Thyroid gland (tissue), 4 donors: ENCODE data around the gene FABP7. TPM values are rescaled to one million over a fixed set of nuclear protein-coding genes. Genes with fewer than 3 reads are reported as not detected.

ENCODE experiments used
- DNase-seq, 2 donors: peaks; one replicate each; pipeline ENCODE4 v3.0.0-alpha.2; 2019
- H3K27ac ChIP-seq, 3 donors: fragments of 200-600 bp; sonication (generic); 1 replicate in 2 of 3; 2 replicates in 1 of 3; pipeline ENCODE4 v1.5.1; 2016 to 2019; ENCODE audit warnings: mild to moderate bottlenecking in 1 of 3, moderate library complexity in 1 of 3
- H3K27me3 ChIP-seq: fragments of 200-600 bp; sonication (generic); one replicate; pipeline ENCODE4 v1.5.1; 2019
- H3K36me3 ChIP-seq, 2 donors: fragments of 200-600 bp; sonication (generic); one replicate each; pipeline ENCODE4 v1.5.1; 2016 to 2019
- H3K4me1 ChIP-seq, 2 donors: fragments of 200-600 bp; sonication (generic); one replicate each; pipeline ENCODE4 v1.5.1; 2017 to 2019
- H3K4me3 ChIP-seq, 3 donors: fragments of 200-600 bp; sonication (generic); replicated peaks in 1 of 3; 1 replicate in 2 of 3; 2 replicates in 1 of 3; pipeline ENCODE4 v1.5.1; 2016; ENCODE audit warnings: mild to moderate bottlenecking in 1 of 3
- H3K9me3 ChIP-seq: fragments of 200-600 bp; sonication (generic); one replicate; pipeline ENCODE4 v1.5.1; 2017
- POLR2A ChIP-seq, 2 donors: fragments of 450-650 bp; IDR thresholded peaks; one replicate each; pipeline ENCODE4 v1.6.1; 2017; ENCODE audit warnings: antibody characterized with exemption in 2 of 2, mild to moderate bottlenecking in 2 of 2, moderate library complexity in 1 of 2
- WGBS, 2 donors: methylation state at CpG; one replicate each; pipeline ENCODE4 v1.1.5; 2017; 5-methylcytosine and 5-hydroxymethylcytosine counted together
- intact Hi-C: fragments of 100-400 bp; cut with DNase I; formaldehyde crosslinking; loops from one replicate; pipeline ENCODE4 v1.15.1; 2023
- total RNA-seq, 4 donors: library from RNA; depleted of rRNA; stranded (reverse); fragments of >200 nt; gene quantifications; one replicate each; pipeline ENCODE4 v1.2.3, GENCODE V29; 2016
- TF ChIP-seq, protein P1 (sequence below), 6 experiments: fragments of 200-600 bp in 3 of 6; fragments of 450-650 bp in 3 of 6; sonication (generic) in 3 of 6; IDR thresholded peaks; one replicate each; pipeline ENCODE4 v1.5.1; 2016 to 2019; ENCODE audit warnings: antibody characterized with exemption in 6 of 6, mild to moderate bottlenecking in 2 of 6, inconsistent platforms in 1 of 6, moderate library complexity in 1 of 6

FABP7 gene
- total RNA-seq, 4 donors from 2014 or later, result not detected

- Histone ChIP-seq H3K4me3 (no peak overlapping the region), H3K36me3 (no peaks in the 10 kb centered on the region), H3K9me3 (no peaks in the 10 kb centered on the region), H3K4me1 (no peaks in the 10 kb centered on the region), H3K27me3 (no peaks in the 10 kb centered on the region), H3K27ac (no peak overlapping the region)
- no peak for TF ChIP-seq POLR2A (IDR thresholded peaks at IDR 0.05)
- TF ChIP-seq, protein P1, sequence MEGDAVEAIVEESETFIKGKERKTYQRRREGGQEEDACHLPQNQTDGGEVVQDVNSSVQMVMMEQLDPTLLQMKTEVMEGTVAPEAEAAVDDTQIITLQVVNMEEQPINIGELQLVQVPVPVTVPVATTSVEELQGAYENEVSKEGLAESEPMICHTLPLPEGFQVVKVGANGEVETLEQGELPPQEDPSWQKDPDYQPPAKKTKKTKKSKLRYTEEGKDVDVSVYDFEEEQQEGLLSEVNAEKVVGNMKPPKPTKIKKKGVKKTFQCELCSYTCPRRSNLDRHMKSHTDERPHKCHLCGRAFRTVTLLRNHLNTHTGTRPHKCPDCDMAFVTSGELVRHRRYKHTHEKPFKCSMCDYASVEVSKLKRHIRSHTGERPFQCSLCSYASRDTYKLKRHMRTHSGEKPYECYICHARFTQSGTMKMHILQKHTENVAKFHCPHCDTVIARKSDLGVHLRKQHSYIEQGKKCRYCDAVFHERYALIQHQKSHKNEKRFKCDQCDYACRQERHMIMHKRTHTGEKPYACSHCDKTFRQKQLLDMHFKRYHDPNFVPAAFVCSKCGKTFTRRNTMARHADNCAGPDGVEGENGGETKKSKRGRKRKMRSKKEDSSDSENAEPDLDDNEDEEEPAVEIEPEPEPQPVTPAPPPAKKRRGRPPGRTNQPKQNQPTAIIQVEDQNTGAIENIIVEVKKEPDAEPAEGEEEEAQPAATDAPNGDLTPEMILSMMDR (IDR thresholded peaks at IDR 0.05), result no peak
- intact Hi-C loops, result no loop called here
- no peak for DNase-seq
- WGBS, 2 donors, result 90% methylated on average over 2 of the region's 2 CpGs
Observed at GRCh38 chr6:122806291-122806690, 26.8 kb downstream of the FABP7 start.

DNA sequence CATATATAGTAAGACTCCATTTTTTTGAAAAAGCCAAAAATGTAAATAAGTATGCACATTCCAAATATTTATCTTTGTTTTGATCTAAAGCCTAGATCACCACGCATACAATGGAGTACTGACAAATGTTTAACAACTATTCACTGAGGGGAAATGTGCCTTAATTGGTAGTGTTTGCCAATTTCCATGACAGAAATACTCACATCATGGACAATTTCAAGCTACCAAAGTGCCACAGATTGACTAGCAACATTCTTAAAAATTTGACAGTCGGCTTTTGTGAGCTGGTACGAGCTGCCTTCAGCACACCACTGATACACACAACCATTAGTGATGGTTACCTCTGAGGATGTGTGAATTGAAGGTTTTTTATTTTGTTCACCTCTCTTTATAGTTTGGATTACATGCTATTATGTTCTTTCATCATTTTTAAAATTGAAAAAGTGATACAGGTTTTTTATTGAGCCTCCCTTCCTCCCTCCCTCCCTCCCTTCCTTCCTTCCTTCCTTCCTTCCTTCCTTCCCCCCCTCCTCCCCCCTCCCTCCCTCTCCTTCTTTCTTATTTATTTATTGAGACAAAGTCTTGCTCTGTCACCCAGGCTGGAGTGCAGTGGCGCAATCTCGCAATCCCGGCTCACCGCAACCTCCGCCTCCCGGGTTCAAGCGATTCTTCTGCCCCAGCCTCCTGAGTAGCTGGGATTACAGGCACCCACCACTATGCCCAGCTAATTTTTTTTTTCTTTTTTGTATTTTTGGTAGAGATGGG is 28.8 kb downstream of the FABP7 start:
- no peaks in the 10 kb centered on the region for H3K9me3 ChIP-seq
- no peak overlapping the region for H3K27ac ChIP-seq
- TF ChIP-seq, protein P1 (IDR thresholded peaks at IDR 0.05), result no peak
- TF ChIP-seq POLR2A (IDR thresholded peaks at IDR 0.05), result no peak
- no peak overlapping the region for H3K4me3 ChIP-seq
- H3K36me3 ChIP-seq, result no peaks in the 10 kb centered on the region
- DNase-seq, result no peak
- H3K4me1 ChIP-seq, result no peaks in the 10 kb centered on the region
- intact Hi-C loops, result no loop called here
- no peaks in the 10 kb centered on the region for H3K27me3 ChIP-seq
- 87 to 91% methylated on average over 10 of the region's 10 CpGs for WGBS, 2 donors

DNA sequence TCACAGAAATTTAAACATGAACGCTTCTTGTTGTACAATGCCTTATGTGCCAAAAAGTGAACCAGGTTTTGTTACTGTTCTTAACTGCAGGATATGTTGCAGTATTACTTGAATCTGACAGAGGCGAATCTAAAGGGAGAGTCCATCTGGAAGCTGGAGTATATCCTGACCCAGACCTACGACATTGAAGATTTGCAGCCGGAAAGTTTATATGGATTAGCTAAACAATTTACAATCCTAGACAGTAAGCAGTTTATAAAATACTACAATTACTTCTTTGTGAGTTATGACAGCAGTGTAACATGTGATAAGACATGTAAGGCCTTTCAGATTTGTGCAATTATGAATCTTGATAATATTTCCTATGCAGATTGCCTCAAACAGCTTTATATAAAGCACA is 29.5 kb downstream of the FABP7 start:
- no peak for DNase-seq
- Histone ChIP-seq H3K9me3 (no peaks in the 10 kb centered on the region), H3K4me1 (no peaks in the 10 kb centered on the region), H3K27me3 (no peaks in the 10 kb centered on the region), H3K4me3 (no peak overlapping the region), H3K36me3 (no peaks in the 10 kb centered on the region), H3K27ac (no peak overlapping the region)
- WGBS, 2 donors, result 92 to 94% methylated on average over 4 of the region's 4 CpGs
- intact Hi-C loops, result no loop called here
- TF ChIP-seq, protein P1 (IDR thresholded peaks at IDR 0.05), result no peak
- no peak for TF ChIP-seq POLR2A (IDR thresholded peaks at IDR 0.05)

- Histone ChIP-seq H3K36me3 (no peaks in the 10 kb centered on the region), H3K27me3 (no peaks in the 10 kb centered on the region), H3K27ac (no peak overlapping the region), H3K9me3 (no peaks in the 10 kb centered on the region), H3K4me1 (no peaks in the 10 kb centered on the region), H3K4me3 (no peak overlapping the region)
- TF ChIP-seq, protein P1 (IDR thresholded peaks at IDR 0.05), result no peak
- no peak for TF ChIP-seq POLR2A (IDR thresholded peaks at IDR 0.05)
- intact Hi-C loops, result no loop called here
- 89 to 94% methylated on average over 2 of the region's 2 CpGs for WGBS, 2 donors
- DNase-seq, result no peak
Observed at GRCh38 chr6:122809691-122810090, 30.2 kb downstream of the FABP7 start.

DNA sequence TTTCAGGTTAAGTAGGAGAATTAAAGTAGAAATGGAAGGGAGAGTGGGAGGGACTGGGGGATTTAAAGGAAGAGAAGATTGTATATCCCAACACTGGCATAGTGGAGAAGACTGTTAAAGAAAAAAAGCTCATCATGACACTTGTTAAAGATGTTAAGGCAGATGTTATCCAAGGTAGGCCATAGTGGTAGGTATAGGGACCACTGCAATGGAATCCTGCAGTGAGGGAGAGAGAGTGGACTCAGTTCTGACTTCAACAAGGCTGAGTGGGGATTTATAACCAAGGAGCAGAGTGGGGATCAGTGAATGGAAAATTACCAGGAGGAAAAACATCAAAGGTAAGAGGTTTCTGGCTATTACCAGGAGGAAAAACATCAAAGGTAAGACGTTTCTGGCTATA is 30.7 kb downstream of the FABP7 start:
- no peaks in the 10 kb centered on the region for H3K4me1 ChIP-seq
- no peaks in the 10 kb centered on the region for H3K27me3 ChIP-seq
- intact Hi-C loops, result no loop called here
- H3K27ac ChIP-seq, result no peak overlapping the region
- WGBS, 2 donors, result 79 to 92% methylated on average over 1 of the region's 1 CpG
- no peaks in the 10 kb centered on the region for H3K9me3 ChIP-seq
- DNase-seq, result no peak
- no peaks in the 10 kb centered on the region for H3K36me3 ChIP-seq
- no peak overlapping the region for H3K4me3 ChIP-seq
- TF ChIP-seq, protein P1 (IDR thresholded peaks at IDR 0.05), result no peak
- no peak for TF ChIP-seq POLR2A (IDR thresholded peaks at IDR 0.05)
